ENCODE results near the gene INPP5D. TPM values are rescaled to one million over a fixed set of nuclear protein-coding genes. Genes with fewer than 3 reads are reported as not detected.

The INPP5D gene
- total and polyA plus RNA-seq, 2 donors (not counting 3 experiments of a cell fraction or from before 2014, with no cell fraction given), result 13.9 to 46.6 TPM

DNA sequence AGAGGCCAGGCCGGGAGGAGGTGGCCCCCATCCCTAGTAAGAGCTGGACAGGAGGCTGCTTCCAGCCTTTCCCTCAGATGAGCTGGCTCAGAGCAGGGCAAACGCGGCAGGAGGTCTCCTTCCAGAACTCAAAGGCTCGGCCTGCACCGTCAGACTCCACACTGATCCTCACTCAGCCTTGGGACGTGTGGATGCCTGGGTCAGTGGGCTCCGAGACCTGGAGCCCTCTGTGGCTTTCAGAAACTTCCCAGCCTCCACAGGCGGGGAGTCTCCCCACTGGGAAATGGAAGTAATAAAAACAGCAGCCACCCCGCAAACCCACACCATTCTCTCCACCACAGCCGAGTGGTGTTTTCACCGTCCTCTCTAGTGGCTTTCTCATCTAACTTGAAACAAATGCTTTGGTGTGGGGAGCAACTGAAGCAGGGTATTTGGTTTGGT lies 54.3 kb downstream of the INPP5D start:
- BruUV-seq (replicated peaks), result no TSS peak
- dilution Hi-C loops (cut with MboI; ENCODE audit: extremely low pct_ligation_motif_present, low sequenced_read_pairs) (no loop called here), intact Hi-C loops (cut with micrococcal nuclease) (no loop called here)
- Histone ChIP-seq H3K9ac (replicated peaks; ENCODE audit: extremely low read depth, insufficient read depth, low read length) (no peak overlapping the region), H4K20me1 (replicated peaks; ENCODE audit: control insufficient read depth, extremely low read depth, insufficient read depth, low read length) (no peaks in the 10 kb centered on the region), H3K27me3 (ENCODE audit: control insufficient read depth in 2 of 2, insufficient read depth in 2 of 2, low read length in 2 of 2) (no peaks in the 10 kb centered on the region), H3K4me1 (ENCODE audit: control insufficient read depth, extremely low read depth, insufficient read depth, low read length) (no peaks in the 10 kb centered on the region), H3K79me2 (ENCODE audit: control insufficient read depth, insufficient read depth, low read length) (no peaks in the 10 kb centered on the region), H3K9me3 (replicated peaks; ENCODE audit: control insufficient read depth, insufficient read depth, low read length) (no peaks in the 10 kb centered on the region), H2AFZ (ENCODE audit: low read depth, low read length) (no peak overlapping the region), H3K36me3 (ENCODE audit: control insufficient read depth in 2 of 2, extremely low read depth in 1 of 2, insufficient read depth in 2 of 2, low read length in 2 of 2) (no peaks in the 10 kb centered on the region), H3K4me3 (replicated peaks in 1 of 3; ENCODE audit: insufficient read depth in 1 of 3, low read depth in 1 of 3, low read length in 3 of 3) (no peak overlapping the region), H3K4me2 (ENCODE audit: insufficient read depth, low read length) (no peak overlapping the region), H3K27ac (ENCODE audit: insufficient read depth, low read depth, low read length) (no peak overlapping the region), H3K9me1 (replicated peaks; ENCODE audit: control insufficient read depth, extremely low read depth, insufficient read depth, low read length) (no peaks in the 10 kb centered on the region)
- no peak for FAIRE-seq
- ChIA-PET POLR2A (no interaction called here), CTCF (no interaction called here)
- no peak for DNase-seq (ENCODE audit: low read depth, low spot score)
- TF ChIP-seq, protein P1, sequence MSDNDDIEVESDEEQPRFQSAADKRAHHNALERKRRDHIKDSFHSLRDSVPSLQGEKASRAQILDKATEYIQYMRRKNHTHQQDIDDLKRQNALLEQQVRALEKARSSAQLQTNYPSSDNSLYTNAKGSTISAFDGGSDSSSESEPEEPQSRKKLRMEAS (IDR thresholded peaks at IDR 0.05; ENCODE audit: insufficient read depth, insufficient read length), result no peak
- no peak for TF ChIP-seq FOS (IDR thresholded peaks at IDR 0.05; ENCODE audit: borderline replicate concordance, insufficient read depth, low read length)
- TF ChIP-seq EZH2 (IDR thresholded peaks at IDR 0.05; ENCODE audit: borderline replicate concordance, low read depth, low read length, severe bottlenecking), result no peak
- no peak for TF ChIP-seq GATA2 (IDR thresholded peaks at IDR 0.05; ENCODE audit: insufficient read depth, insufficient read length, low read depth, low read length)
- TF ChIP-seq MYC (IDR thresholded peaks at IDR 0.05; ENCODE audit: low read depth, low read length), result no peak
- TF ChIP-seq JUN (IDR thresholded peaks at IDR 0.05; ENCODE audit: borderline replicate concordance, insufficient read depth, insufficient read length, low read depth), result no peak
- TF ChIP-seq POLR2A (IDR thresholded peaks at IDR 0.05; ENCODE audit: low read depth, low read length), result no peak
- TF ChIP-seq, protein P2, sequence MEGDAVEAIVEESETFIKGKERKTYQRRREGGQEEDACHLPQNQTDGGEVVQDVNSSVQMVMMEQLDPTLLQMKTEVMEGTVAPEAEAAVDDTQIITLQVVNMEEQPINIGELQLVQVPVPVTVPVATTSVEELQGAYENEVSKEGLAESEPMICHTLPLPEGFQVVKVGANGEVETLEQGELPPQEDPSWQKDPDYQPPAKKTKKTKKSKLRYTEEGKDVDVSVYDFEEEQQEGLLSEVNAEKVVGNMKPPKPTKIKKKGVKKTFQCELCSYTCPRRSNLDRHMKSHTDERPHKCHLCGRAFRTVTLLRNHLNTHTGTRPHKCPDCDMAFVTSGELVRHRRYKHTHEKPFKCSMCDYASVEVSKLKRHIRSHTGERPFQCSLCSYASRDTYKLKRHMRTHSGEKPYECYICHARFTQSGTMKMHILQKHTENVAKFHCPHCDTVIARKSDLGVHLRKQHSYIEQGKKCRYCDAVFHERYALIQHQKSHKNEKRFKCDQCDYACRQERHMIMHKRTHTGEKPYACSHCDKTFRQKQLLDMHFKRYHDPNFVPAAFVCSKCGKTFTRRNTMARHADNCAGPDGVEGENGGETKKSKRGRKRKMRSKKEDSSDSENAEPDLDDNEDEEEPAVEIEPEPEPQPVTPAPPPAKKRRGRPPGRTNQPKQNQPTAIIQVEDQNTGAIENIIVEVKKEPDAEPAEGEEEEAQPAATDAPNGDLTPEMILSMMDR (IDR thresholded peaks at IDR 0.05; ENCODE audit: extremely low read depth in 1 of 2, insufficient read depth in 1 of 2, low read depth in 1 of 2, low read length in 2 of 2), result no peak
- no peak for TF ChIP-seq POLR2AphosphoS5 (IDR thresholded peaks at IDR 0.05; ENCODE audit: insufficient read depth, low read depth, low read length)

All from endothelial cell of umbilical vein (primary cell).